Activated CD8-positive, alpha-beta T cell treated with anti-CD3 and anti-CD28 coated beads for 36 hours (primary cell): ENCODE results near the gene HMCN1. TPM values are rescaled to one million over a fixed set of nuclear protein-coding genes. Genes with fewer than 3 reads are reported as not detected.

Source experiments
- ATAC-seq: fragments of 200-7000 bp; cut with Tn5 transposase; one replicate; pipeline ENCODE4 v1.10.0; 2021; ENCODE audit warnings: mild to moderate bottlenecking, moderate library complexity
- CTCF ChIA-PET: fragments of 350-600 bp; sonication (Branson Sonifier 250); formaldehyde crosslinking; loops from one replicate; lab custom pipeline; 2021; ENCODE audit warnings: antibody characterized with exemption; lab: Charles Lee
- POLR2A ChIA-PET: fragments of 350-600 bp; sonication (Branson Sonifier 250); formaldehyde crosslinking; loops from one replicate; lab custom pipeline; 2021; ENCODE audit warnings: antibody characterized with exemption; lab: Charles Lee
- DNase-seq: peaks from one replicate; pipeline ENCODE4 v3.0.0-alpha.2; 2020
- H3K27ac Mint-ChIP-seq: one replicate; pipeline ENCODE4 v1.8.0; 2021; ENCODE audit warnings: mild to moderate bottlenecking, mixed read lengths
- H3K27me3 Mint-ChIP-seq: one replicate; pipeline ENCODE4 v1.8.0; 2021; ENCODE audit warnings: mixed read lengths
- H3K36me3 Mint-ChIP-seq: one replicate; pipeline ENCODE4 v1.8.0; 2021; ENCODE audit warnings: low read depth, mixed read lengths
- H3K4me1 Mint-ChIP-seq: one replicate; pipeline ENCODE4 v1.8.0; 2021; ENCODE audit warnings: low read depth, mixed read lengths
- H3K4me3 Mint-ChIP-seq: one replicate; pipeline ENCODE4 v1.8.0; 2021; ENCODE audit warnings: mild to moderate bottlenecking, moderate library complexity, mixed read lengths
- H3K9me3 Mint-ChIP-seq: one replicate; pipeline ENCODE4 v1.8.0; 2021; ENCODE audit warnings: mixed read lengths
- intact Hi-C: fragments of 100-400 bp; cut with micrococcal nuclease; formaldehyde crosslinking; loops from one replicate; pipeline ENCODE4 v1.10.0; 2022
- total RNA-seq, 2 experiments: library from RNA; stranded (reverse); gene quantifications; one replicate each; pipeline ENCODE4 v1.2.3, GENCODE V29; 2021
- TF ChIP-seq, protein P1 (sequence below): fragments of 200-600 bp; IDR thresholded peaks from one replicate; pipeline ENCODE4 v1.8.0; 2022; ENCODE audit warnings: antibody characterized with exemption, mild to moderate bottlenecking

HMCN1 gene
- total RNA-seq, 2 experiments from 2014 or later = not detected

GRCh38 chr1:185926588-185926987 lies 192.4 kb downstream of the HMCN1 start:
- ChIA-PET CTCF (no interaction called here), POLR2A (no interaction called here)
- H3K4me3 Mint-ChIP-seq = no peak overlapping the region
- no peak for ATAC-seq
- no peaks in the 10 kb centered on the region for H3K9me3 Mint-ChIP-seq
- no peak overlapping the region for H3K27ac Mint-ChIP-seq
- DNase-seq = no peak
- H3K4me1 Mint-ChIP-seq = no peaks in the 10 kb centered on the region
- TF ChIP-seq, protein P1, sequence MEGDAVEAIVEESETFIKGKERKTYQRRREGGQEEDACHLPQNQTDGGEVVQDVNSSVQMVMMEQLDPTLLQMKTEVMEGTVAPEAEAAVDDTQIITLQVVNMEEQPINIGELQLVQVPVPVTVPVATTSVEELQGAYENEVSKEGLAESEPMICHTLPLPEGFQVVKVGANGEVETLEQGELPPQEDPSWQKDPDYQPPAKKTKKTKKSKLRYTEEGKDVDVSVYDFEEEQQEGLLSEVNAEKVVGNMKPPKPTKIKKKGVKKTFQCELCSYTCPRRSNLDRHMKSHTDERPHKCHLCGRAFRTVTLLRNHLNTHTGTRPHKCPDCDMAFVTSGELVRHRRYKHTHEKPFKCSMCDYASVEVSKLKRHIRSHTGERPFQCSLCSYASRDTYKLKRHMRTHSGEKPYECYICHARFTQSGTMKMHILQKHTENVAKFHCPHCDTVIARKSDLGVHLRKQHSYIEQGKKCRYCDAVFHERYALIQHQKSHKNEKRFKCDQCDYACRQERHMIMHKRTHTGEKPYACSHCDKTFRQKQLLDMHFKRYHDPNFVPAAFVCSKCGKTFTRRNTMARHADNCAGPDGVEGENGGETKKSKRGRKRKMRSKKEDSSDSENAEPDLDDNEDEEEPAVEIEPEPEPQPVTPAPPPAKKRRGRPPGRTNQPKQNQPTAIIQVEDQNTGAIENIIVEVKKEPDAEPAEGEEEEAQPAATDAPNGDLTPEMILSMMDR = no peak
- intact Hi-C loops = no loop called here
- H3K36me3 Mint-ChIP-seq = no peaks in the 10 kb centered on the region
- peaks cover 4% of the 10 kb centered on the region for H3K27me3 Mint-ChIP-seq

- Mint-ChIP-seq H3K36me3 (no peaks in the 10 kb centered on the region), H3K9me3 (no peaks in the 10 kb centered on the region)
These were observed 195.6 kb downstream of the HMCN1 start for GRCh38 chr1:185929776-185930175.

GRCh38 chr1:185931438-185931837 lies 197.2 kb downstream of the HMCN1 start:
- TF ChIP-seq, protein P1 = no peak
- intact Hi-C loops = no loop called here
- Mint-ChIP-seq H3K4me1 (no peaks in the 10 kb centered on the region), H3K27me3 (peaks cover 5% of the 10 kb centered on the region), H3K9me3 (no peaks in the 10 kb centered on the region), H3K4me3 (no peak overlapping the region), H3K36me3 (no peaks in the 10 kb centered on the region), H3K27ac (no peak overlapping the region)
- DNase-seq = no peak
- no peak for ATAC-seq
- ChIA-PET POLR2A (no interaction called here), CTCF (no interaction called here)

More at GRCh38 chr1:185929776-185930175, 195.6 kb downstream of the HMCN1 start:
- CTCF ChIA-PET = no interaction called here
- TF ChIP-seq, protein P1 = no peak
- Mint-ChIP-seq H3K27me3 (peaks cover 4% of the 10 kb centered on the region), H3K27ac (no peak overlapping the region), H3K4me3 (no peak overlapping the region), H3K4me1 (no peaks in the 10 kb centered on the region)
- ATAC-seq (no peak), DNase-seq (no peak)
- intact Hi-C loops = no loop called here
- POLR2A ChIA-PET = no interaction called here

DNA sequence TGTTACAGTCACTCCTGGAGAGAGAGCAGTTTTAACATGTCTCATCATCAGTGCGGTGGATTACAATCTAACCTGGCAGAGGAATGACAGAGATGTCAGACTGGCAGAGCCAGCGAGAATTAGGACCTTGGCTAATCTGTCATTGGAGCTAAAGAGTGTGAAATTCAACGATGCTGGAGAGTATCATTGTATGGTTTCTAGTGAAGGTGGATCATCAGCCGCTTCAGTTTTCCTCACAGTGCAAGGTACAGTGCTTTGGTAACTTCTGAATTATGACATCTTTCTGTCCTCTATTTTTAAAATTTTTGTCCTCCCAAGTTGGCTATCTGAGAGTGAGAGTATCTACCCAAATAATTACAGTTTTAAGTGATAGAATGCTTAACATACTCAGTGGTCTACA lies 199.4 kb downstream of the HMCN1 start:
- ChIA-PET CTCF (no interaction called here), POLR2A (no interaction called here)
- H3K27ac Mint-ChIP-seq = no peak overlapping the region
- peaks cover 5% of the 10 kb centered on the region for H3K27me3 Mint-ChIP-seq
- DNase-seq (no peak), ATAC-seq (no peak)
- H3K36me3 Mint-ChIP-seq = no peaks in the 10 kb centered on the region
- H3K9me3 Mint-ChIP-seq = peaks cover 6% of the 10 kb centered on the region
- TF ChIP-seq, protein P1 = no peak
- intact Hi-C loops = no loop called here
- H3K4me1 Mint-ChIP-seq = no peaks in the 10 kb centered on the region
- no peak overlapping the region for H3K4me3 Mint-ChIP-seq

GRCh38 chr1:185934476-185935189 lies 200.4 kb downstream of the HMCN1 start:
- no peak for ATAC-seq
- Mint-ChIP-seq H3K4me1 (no peaks in the 10 kb centered on the region), H3K4me3 (no peak overlapping the region), H3K9me3 (peaks cover 6% of the 10 kb centered on the region), H3K27ac (no peak overlapping the region), H3K27me3 (peaks cover 5% of the 10 kb centered on the region), H3K36me3 (no peaks in the 10 kb centered on the region)
- POLR2A ChIA-PET = no interaction called here
- DNase-seq = no peak
- CTCF ChIA-PET = no interaction called here
- TF ChIP-seq, protein P1 = no peak
- intact Hi-C loops = no loop called here
